MCF 10A (cell line): ENCODE data around the gene ARCN1. TPM values are rescaled to one million over a fixed set of nuclear protein-coding genes. Genes with fewer than 3 reads are reported as not detected.

Experiments used
- BruUV-seq: library from RNA; stranded (reverse); fragments of 400-500 nt; replicated peaks from 2 replicates; lab custom pipeline; 2021; lab: Mats Ljungman, UMichigan
- CTCF ChIA-PET: fragments of 300-600 bp; sonication (Branson Sonifier 250); formaldehyde crosslinking; extraction: SDS; loops from one replicate; lab custom pipeline; 2021; ENCODE audit warnings: antibody characterized with exemption, inconsistent platforms; lab: Yijun Ruan, JAX
- POLR2A ChIA-PET: fragments of 300-600, 350-650 bp; sonication (Branson Sonifier 250); formaldehyde crosslinking; extraction: SDS; loops from one replicate; lab custom pipeline; 2020; ENCODE audit warnings: antibody characterized with exemption, inconsistent platforms; lab: Yijun Ruan, JAX
- DNase-seq: peaks from one replicate; pipeline ENCODE4 v3.0.0-alpha.2; 2018; ENCODE audit not compliant: unreplicated experiment
- H3K27ac Mint-ChIP-seq: one replicate; pipeline ENCODE4 v1.8.0; 2022; ENCODE audit warnings: mild to moderate bottlenecking, low read depth, mixed read lengths; ENCODE audit not compliant: unreplicated experiment
- H3K27me3 Mint-ChIP-seq: one replicate; pipeline ENCODE4 v1.8.0; 2022; ENCODE audit warnings: mixed read lengths; ENCODE audit not compliant: insufficient read depth, unreplicated experiment
- H3K36me3 Mint-ChIP-seq: one replicate; pipeline ENCODE4 v1.8.0; 2022; ENCODE audit warnings: mild to moderate bottlenecking, moderate library complexity, mixed read lengths; ENCODE audit not compliant: insufficient read depth, unreplicated experiment
- H3K4me1 Mint-ChIP-seq: one replicate; pipeline ENCODE4 v1.8.0; 2022; ENCODE audit warnings: mixed read lengths; ENCODE audit not compliant: insufficient read depth, unreplicated experiment
- H3K4me3 Mint-ChIP-seq: one replicate; pipeline ENCODE4 v1.8.0; 2022; ENCODE audit warnings: mild to moderate bottlenecking, moderate library complexity, mixed read lengths; ENCODE audit not compliant: unreplicated experiment
- H3K9me3 Mint-ChIP-seq: one replicate; pipeline ENCODE4 v1.8.0; 2022; ENCODE audit warnings: mixed read lengths; ENCODE audit not compliant: unreplicated experiment
- intact Hi-C: fragments of 100-400 bp; cut with micrococcal nuclease; formaldehyde crosslinking; loops from 2 replicates; pipeline ENCODE4 v1.14.1; 2022
- total RNA-seq: library from RNA; stranded (reverse); gene quantifications from 2 replicates; pipeline ENCODE4 v1.2.3, GENCODE V29; 2022
- TF ChIP-seq, protein P1 (sequence below): fragments of 200-600 bp; IDR thresholded peaks from one replicate; pipeline ENCODE4 v1.8.0; 2022; ENCODE audit warnings: antibody characterized with exemption, mild to moderate bottlenecking; ENCODE audit not compliant: unreplicated experiment

The ARCN1 gene
- total RNA-seq, 1 experiment from 2014 or later: 164 TPM

DNA sequence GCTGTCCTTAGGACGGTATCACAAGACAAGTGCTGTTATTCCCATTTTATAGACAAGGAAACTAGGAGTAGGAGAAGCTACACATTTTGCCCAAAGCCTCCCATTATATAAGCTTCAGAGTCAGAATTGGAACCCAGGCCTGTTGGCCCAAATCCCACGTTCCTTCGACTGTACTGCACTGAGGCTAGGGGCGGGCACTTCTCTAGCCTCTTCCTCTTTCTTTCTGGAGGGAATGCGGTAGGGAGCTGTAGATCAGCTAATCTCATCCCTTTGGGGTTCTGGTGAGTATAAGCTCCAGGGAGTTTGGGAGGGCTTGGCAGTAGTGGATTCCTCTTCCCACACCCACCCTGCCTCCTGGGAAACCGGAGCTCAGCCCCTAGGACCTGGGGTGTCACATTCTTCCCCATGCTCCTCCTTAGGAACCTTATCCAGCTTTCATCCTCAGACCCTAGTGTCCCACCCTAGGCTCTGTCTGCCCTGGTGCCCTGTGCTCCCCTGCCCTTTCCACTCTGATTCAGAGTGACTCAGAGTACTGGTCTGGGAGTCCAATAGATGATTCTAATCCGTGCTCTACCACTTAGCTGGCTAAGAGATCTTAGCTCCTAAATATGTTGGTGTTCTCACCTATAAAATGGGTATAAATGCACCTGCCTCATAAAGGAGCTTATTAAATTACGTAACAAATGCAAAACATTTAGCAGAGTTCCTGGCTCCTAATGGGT, 64.5 kb downstream of the ARCN1 start:
- no peak for DNase-seq
- BruUV-seq: no TSS peak
- TF ChIP-seq, protein P1, sequence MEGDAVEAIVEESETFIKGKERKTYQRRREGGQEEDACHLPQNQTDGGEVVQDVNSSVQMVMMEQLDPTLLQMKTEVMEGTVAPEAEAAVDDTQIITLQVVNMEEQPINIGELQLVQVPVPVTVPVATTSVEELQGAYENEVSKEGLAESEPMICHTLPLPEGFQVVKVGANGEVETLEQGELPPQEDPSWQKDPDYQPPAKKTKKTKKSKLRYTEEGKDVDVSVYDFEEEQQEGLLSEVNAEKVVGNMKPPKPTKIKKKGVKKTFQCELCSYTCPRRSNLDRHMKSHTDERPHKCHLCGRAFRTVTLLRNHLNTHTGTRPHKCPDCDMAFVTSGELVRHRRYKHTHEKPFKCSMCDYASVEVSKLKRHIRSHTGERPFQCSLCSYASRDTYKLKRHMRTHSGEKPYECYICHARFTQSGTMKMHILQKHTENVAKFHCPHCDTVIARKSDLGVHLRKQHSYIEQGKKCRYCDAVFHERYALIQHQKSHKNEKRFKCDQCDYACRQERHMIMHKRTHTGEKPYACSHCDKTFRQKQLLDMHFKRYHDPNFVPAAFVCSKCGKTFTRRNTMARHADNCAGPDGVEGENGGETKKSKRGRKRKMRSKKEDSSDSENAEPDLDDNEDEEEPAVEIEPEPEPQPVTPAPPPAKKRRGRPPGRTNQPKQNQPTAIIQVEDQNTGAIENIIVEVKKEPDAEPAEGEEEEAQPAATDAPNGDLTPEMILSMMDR: no peak
- intact Hi-C loops: no loop called here
- ChIA-PET POLR2A (interaction anchor here (0.7 to 8.7 kb wide), 6 partner anchors 13 to 32 kb away, joined by 3 to 132 read pairs (median 4); partner anchors contain the start of gene PHLDB1), CTCF (interaction anchor here (0.6 to 4.0 kb wide), 10 partner anchors 12 to 294 kb away, joined by 3 to 24 read pairs (median 6); no protein-coding TSS in a partner anchor)
- no peaks in the 10 kb centered on the region for H3K27me3 Mint-ChIP-seq
- H3K9me3 Mint-ChIP-seq: no peaks in the 10 kb centered on the region
- H3K4me3 Mint-ChIP-seq: no peak overlapping the region
- H3K27ac Mint-ChIP-seq: no peak overlapping the region
- H3K36me3 Mint-ChIP-seq: peaks cover 41% of the 10 kb centered on the region
- H3K4me1 Mint-ChIP-seq: peaks cover 21% of the 10 kb centered on the region

DNA sequence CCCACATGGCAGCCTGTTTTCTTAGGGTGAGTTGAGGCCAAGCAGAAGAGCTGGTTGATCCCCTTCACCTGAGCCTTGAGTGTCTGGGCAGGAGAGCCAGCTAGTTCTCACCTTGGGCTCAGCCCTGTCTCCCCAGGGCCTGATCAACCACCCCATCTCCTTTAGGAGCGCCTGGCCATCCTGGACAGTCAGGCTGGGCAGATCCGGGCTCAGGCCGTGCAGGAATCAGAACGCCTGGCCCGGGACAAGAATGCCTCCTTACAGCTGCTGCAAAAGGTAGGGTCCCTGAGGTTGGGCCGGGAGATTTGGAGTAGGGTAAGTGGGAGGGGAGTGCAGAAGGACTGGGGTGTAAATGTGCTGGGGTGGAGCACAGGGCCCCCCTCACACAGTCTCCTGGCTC, 66.5 kb downstream of the ARCN1 start:
- Mint-ChIP-seq H3K9me3 (no peaks in the 10 kb centered on the region), H3K27ac (no peak overlapping the region), H3K36me3 (peaks cover 32% of the 10 kb centered on the region), H3K27me3 (no peaks in the 10 kb centered on the region), H3K4me1 (peaks cover 20% of the 10 kb centered on the region), H3K4me3 (no peak overlapping the region)
- DNase-seq: no peak
- CTCF ChIA-PET: interaction anchor here (0.5 to 3.3 kb wide), 4 partner anchors 10 to 233 kb away, joined by 3 to 39 read pairs (median 7); no protein-coding TSS in a partner anchor
- POLR2A ChIA-PET: interaction anchor here (0.9 to 8.7 kb wide), 2 partner anchors 15 to 30 kb away, joined by 4 to 132 read pairs; no protein-coding TSS in a partner anchor
- intact Hi-C loops: no loop called here
- TF ChIP-seq, protein P1: no peak
- no TSS peak for BruUV-seq

DNA sequence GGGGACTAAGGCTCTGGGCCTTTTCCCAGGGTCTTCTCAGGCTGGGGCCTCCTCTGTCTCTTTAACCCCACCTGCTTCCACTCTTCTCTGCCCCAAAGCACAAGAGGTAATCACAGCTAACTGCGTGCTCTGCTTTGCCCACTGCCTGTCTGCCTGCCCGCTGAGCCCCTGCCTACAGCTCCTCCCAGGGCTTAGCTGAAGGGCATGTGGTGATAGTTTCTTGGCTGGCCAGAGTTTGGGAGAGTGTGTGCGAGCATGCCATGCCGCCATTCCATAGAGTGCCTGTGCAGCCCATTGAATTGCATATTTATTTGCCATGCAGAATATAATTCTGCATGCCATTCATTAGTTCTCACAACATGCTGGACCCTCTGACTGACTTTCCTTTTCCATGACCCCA, 67.7 kb downstream of the ARCN1 start:
- no peaks in the 10 kb centered on the region for H3K9me3 Mint-ChIP-seq
- no TSS peak for BruUV-seq
- POLR2A ChIA-PET: interaction anchor here (0.6 to 8.7 kb wide), 4 partner anchors 11 to 254 kb away, joined by 3 to 132 read pairs (median 3); no protein-coding TSS in a partner anchor
- H3K4me1 Mint-ChIP-seq: peaks cover 9% of the 10 kb centered on the region
- H3K27me3 Mint-ChIP-seq: no peaks in the 10 kb centered on the region
- CTCF ChIA-PET: interaction anchor here (0.6 to 3.3 kb wide), 12 partner anchors 8 to 180 kb away, joined by 3 to 39 read pairs (median 4); no protein-coding TSS in a partner anchor
- H3K36me3 Mint-ChIP-seq: peaks cover 37% of the 10 kb centered on the region
- TF ChIP-seq, protein P1: no peak
- intact Hi-C loops: loop anchor here (1.0 kb wide), 1 partner anchor 33 kb away; the partner anchor contains the start of gene PHLDB1
- no peak for DNase-seq
- no peak overlapping the region for H3K27ac Mint-ChIP-seq
- no peak overlapping the region for H3K4me3 Mint-ChIP-seq
